H1 (cell line): ENCODE results near the gene EXD3. TPM values are rescaled to one million over a fixed set of nuclear protein-coding genes. Genes with fewer than 3 reads are reported as not detected.

ENCODE experiments used
- ATF3 ChIP-seq: IDR thresholded peaks from 2 replicates; pipeline ENCODE4 v1.6.1; 2011; ENCODE audit warnings: low read depth, mild to moderate bottlenecking, low read length; ENCODE audit not compliant: insufficient read depth
- E2F6 ChIP-seq: IDR thresholded peaks from 2 replicates; pipeline ENCODE4 v1.6.1; 2012; ENCODE audit warnings: inconsistent platforms
- EP300 ChIP-seq, 2 experiments: IDR thresholded peaks; 1 replicate in 1 of 2; 2 replicates in 1 of 2; pipeline ENCODE4 v1.6.1; 2011 to 2012; ENCODE audit warnings: low read depth in 2 of 2, low read length in 2 of 2, mild to moderate bottlenecking in 2 of 2, borderline replicate concordance in 1 of 2, inconsistent platforms in 1 of 2, moderate library complexity in 1 of 2
- MAX ChIP-seq: IDR thresholded peaks from 2 replicates; pipeline ENCODE4 v1.6.1; 2012; ENCODE audit warnings: inconsistent platforms
- RAD21 ChIP-seq, 2 experiments: IDR thresholded peaks in 1 of 2; conservative IDR thresholded peaks in 1 of 2; 2 replicates each; pipeline ENCODE4 v1.6.1; 2011; ENCODE audit warnings: low read depth in 2 of 2, low read length in 2 of 2, improper control_type of control experiment in 1 of 2, inconsistent platforms in 1 of 2, mild to moderate bottlenecking in 1 of 2, moderate library complexity in 1 of 2
- TAF1 ChIP-seq: IDR thresholded peaks from 2 replicates; pipeline ENCODE4 v1.6.1; 2011; ENCODE audit warnings: mild to moderate bottlenecking, low read depth, low read length
- polyA plus RNA-seq, 7 experiments: library from polyadenylated mRNA; depleted of rRNA in 3 of 7; stranded (reverse) in 5 of 7; unstranded in 2 of 7; fragments of >200 nt in 5 of 7; fragments of 200-250 nt in 2 of 7; gene quantifications; 1 replicate in 5 of 7; 2 replicates in 1 of 7; 4 replicates in 1 of 7; pipeline versions ENCODE4 v1.2.1 to v1.2.3, GENCODE V29; 2011 to 2013; ENCODE audit warnings: missing spikeins in 2 of 7, mixed read lengths in 2 of 7
- total RNA-seq: library from RNA; stranded (reverse); fragmentation: NEBNext Ultra II Directional; extraction: Animal tissue kit (Norgen Biotek cat#: 25700); gene quantifications from 2 replicates; pipeline ENCODE4 v1.2.1, GENCODE V29; 2021

Gene EXD3
- total and polyA plus RNA-seq, 2 of the 8 experiments (the other 6 are each of a cell fraction or from before 2014, with no cell fraction given), result 7.2 to 9.4 TPM

GRCh38 chr9:137354845-137355760 is 67.9 kb downstream of the EXD3 start (continued):
- TF ChIP-seq EP300 (IDR thresholded peaks at IDR 0.05; ENCODE audit: borderline replicate concordance in 1 of 2, low read depth in 2 of 2, low read length in 2 of 2), result no peak
- TF ChIP-seq ATF3, result no peak
- no peak for TF ChIP-seq TAF1
- TF ChIP-seq E2F6, result no peak
- no peak for TF ChIP-seq MAX
- TF ChIP-seq RAD21 (IDR thresholded peaks at IDR 0.05 in 1 of 2, conservative IDR thresholded peaks at IDR 0.05 in 1 of 2; ENCODE audit: low read depth in 2 of 2, low read length in 2 of 2), result no peak
